HEK293 (cell line): ENCODE data around the gene PBXIP1.

Source experiments
- CTCF ChIA-PET: fragments of 350-600 bp; formaldehyde crosslinking; extraction: SDS; loops from one replicate; lab custom pipeline; 2021; ENCODE audit warnings: antibody characterized with exemption; lab: Yijun Ruan, JAX
- POLR2A ChIA-PET: fragments of 300-600 bp; formaldehyde crosslinking; extraction: SDS; loops from one replicate; lab custom pipeline; 2020; ENCODE audit warnings: antibody characterized with exemption, inconsistent platforms; lab: Yijun Ruan, JAX
- H3K27ac ChIP-seq: fragments of 200-500 bp; sonication (Bioruptor generic); 2 replicates; pipeline ENCODE4 v1.5.1; 2014; ENCODE audit warnings: low read depth, low read length, control low read depth, inconsistent platforms; ENCODE audit errors: extremely low read depth
- H3K36me3 ChIP-seq, 2 experiments: fragments of 200-500 bp in 1 of 2; sonication (Bioruptor generic) in 1 of 2; 1 replicate in 1 of 2; 2 replicates in 1 of 2; pipeline ENCODE4 v1.5.1; 2014 to 2017; ENCODE audit warnings: inconsistent platforms in 2 of 2, low read length in 2 of 2; ENCODE audit not compliant: control insufficient read depth in 2 of 2, insufficient read depth in 1 of 2
- H3K4me1 ChIP-seq: fragments of 200-500 bp; sonication (Bioruptor generic); 2 replicates; pipeline ENCODE4 v1.5.1; 2014; ENCODE audit warnings: mild to moderate bottlenecking, low read length, inconsistent platforms; ENCODE audit not compliant: control insufficient read depth, insufficient read depth
- H3K4me3 ChIP-seq: 2 replicates; pipeline ENCODE4 v1.5.1; 2011; ENCODE audit warnings: low read depth, mild to moderate bottlenecking, control low read depth, low read length, moderate library complexity
- H3K9me3 ChIP-seq: fragments of 200-500 bp; sonication (Bioruptor generic); 2 replicates; pipeline ENCODE4 v1.5.1; 2014; ENCODE audit warnings: low read depth, low read length, inconsistent platforms; ENCODE audit not compliant: control insufficient read depth, insufficient read depth
- HOXC10 ChIP-seq: sonication (generic); formaldehyde crosslinking; IDR thresholded peaks from 2 replicates; pipeline ENCODE4 v1.8.1; 2023; ENCODE audit warnings: mild to moderate bottlenecking, missing genetic modification reagents
- PRDM6 ChIP-seq: fragments of 450-650 bp; formaldehyde crosslinking; IDR thresholded peaks from 2 replicates; pipeline ENCODE4 v1.5.1; 2017; ENCODE audit warnings: missing biosample characterization, missing genetic modification characterization
- SALL2 ChIP-seq: fragments of 450-650 bp; formaldehyde crosslinking; IDR thresholded peaks from 2 replicates; pipeline ENCODE4 v1.5.0; 2017; ENCODE audit warnings: missing biosample characterization, mild to moderate bottlenecking, missing genetic modification characterization, borderline replicate concordance
- SCRT1 ChIP-seq: fragments of 450-650 bp; formaldehyde crosslinking; IDR thresholded peaks from 2 replicates; pipeline ENCODE4 v1.5.1; 2016; ENCODE audit warnings: missing biosample characterization, missing genetic modification characterization, borderline replicate concordance
- TRIM28 ChIP-seq: IDR thresholded peaks from 2 replicates; pipeline ENCODE4 v1.6.1; 2011; ENCODE audit warnings: low read length, control low read depth, borderline replicate concordance
- ZBTB20 ChIP-seq: fragments of 450-650 bp; formaldehyde crosslinking; IDR thresholded peaks from 2 replicates; pipeline ENCODE4 v1.5.1; 2016; ENCODE audit warnings: missing biosample characterization, missing genetic modification characterization
- ZBTB26 ChIP-seq: fragments of 450-650 bp; formaldehyde crosslinking; optimal IDR thresholded peaks from 2 replicates; pipeline ENCODE3; 2016; ENCODE audit warnings: missing biosample characterization, mild to moderate bottlenecking, missing genetic modification characterization
- ZBTB6 ChIP-seq: fragments of 450-650 bp; formaldehyde crosslinking; IDR thresholded peaks from 2 replicates; pipeline ENCODE4 v1.5.1; 2017; ENCODE audit warnings: missing biosample characterization, missing genetic modification characterization
- ZIC2 ChIP-seq: fragments of 450-650 bp; formaldehyde crosslinking; IDR thresholded peaks from 2 replicates; pipeline ENCODE4 v1.5.1; 2016; ENCODE audit warnings: missing biosample characterization, missing genetic modification characterization
- ZNF155 ChIP-seq: fragments of 450-650 bp; formaldehyde crosslinking; IDR thresholded peaks from 2 replicates; pipeline ENCODE4 v1.5.1; 2016; ENCODE audit warnings: missing biosample characterization, missing genetic modification characterization
- ZNF274 ChIP-seq, 2 experiments: fragments of 200-500 bp in 1 of 2; fragments of 450-650 bp in 1 of 2; sonication (Bioruptor generic) in 1 of 2; formaldehyde crosslinking in 1 of 2; IDR thresholded peaks; 2 replicates each; pipeline versions ENCODE4 v1.5.1 to v1.6.1; 2014 to 2016; ENCODE audit warnings: borderline replicate concordance in 1 of 2, inconsistent platforms in 1 of 2, low read length in 1 of 2, missing biosample characterization in 1 of 2, missing genetic modification characterization in 1 of 2
- ZNF280C ChIP-seq: fragments of 450-650 bp; formaldehyde crosslinking; IDR thresholded peaks from 2 replicates; pipeline ENCODE4 v1.5.1; 2016; ENCODE audit warnings: missing biosample characterization, missing genetic modification characterization
- ZNF335 ChIP-seq: fragments of 450-650 bp; formaldehyde crosslinking; conservative IDR thresholded peaks from 2 replicates; pipeline ENCODE4 v1.5.1; 2016; ENCODE audit warnings: missing biosample characterization, missing genetic modification characterization
- ZNF354C ChIP-seq: fragments of 450-650 bp; formaldehyde crosslinking; IDR thresholded peaks from 2 replicates; pipeline ENCODE4 v1.5.1; 2016; ENCODE audit warnings: missing biosample characterization, missing genetic modification characterization, low read depth, borderline replicate concordance
- ZNF555 ChIP-seq: fragments of 450-650 bp; formaldehyde crosslinking; conservative IDR thresholded peaks from 2 replicates; pipeline ENCODE4 v1.5.1; 2017; ENCODE audit warnings: missing biosample characterization, mild to moderate bottlenecking, missing genetic modification characterization, inconsistent platforms
- ZNF623 ChIP-seq: fragments of 450-650 bp; formaldehyde crosslinking; IDR thresholded peaks from 2 replicates; pipeline ENCODE4 v1.5.1; 2016; ENCODE audit warnings: missing biosample characterization, missing genetic modification characterization
- ZNF768 ChIP-seq: fragments of 450-650 bp; formaldehyde crosslinking; IDR thresholded peaks from 2 replicates; pipeline ENCODE4 v1.5.1; 2018; ENCODE audit warnings: missing biosample characterization, mild to moderate bottlenecking, missing genetic modification characterization
- ZNF837 ChIP-seq: fragments of 450-650 bp; formaldehyde crosslinking; IDR thresholded peaks from 2 replicates; pipeline ENCODE4 v1.5.1; 2016; ENCODE audit warnings: missing biosample characterization, missing genetic modification characterization
- ZSCAN18 ChIP-seq: fragments of 450-650 bp; formaldehyde crosslinking; IDR thresholded peaks from 2 replicates; pipeline ENCODE4 v1.5.1; 2016; ENCODE audit warnings: missing biosample characterization, missing genetic modification characterization
- ZSCAN5A ChIP-seq: fragments of 450-650 bp; formaldehyde crosslinking; IDR thresholded peaks from 2 replicates; pipeline ENCODE4 v1.5.1; 2016; ENCODE audit warnings: missing biosample characterization, missing genetic modification characterization

Gene PBXIP1

GRCh38 chr1:155001425-155001674, 45.5 kb upstream of the PBXIP1 start:
- POLR2A ChIA-PET: interaction anchor here (0.5 to 2.2 kb wide), 8 partner anchors 10 to 192 kb away, joined by 3 to 14 read pairs (median 4); partner anchors contain the start of genes CKS1B, FLAD1 and PYGO2
- Histone ChIP-seq H3K9me3 (no peaks in the 10 kb centered on the region), H3K27ac (peak overlapping the region; percentile 83; the same call in 1 of the 2 replicates), H3K4me1 (peaks cover 13% of the 10 kb centered on the region), H3K36me3 (no peaks in the 10 kb centered on the region), H3K4me3 (peak overlapping the region; percentile 50)
- CTCF ChIA-PET: interaction anchor here (0.5 to 3.0 kb wide), 6 partner anchors 15 to 572 kb away, joined by 3 to 12 read pairs (median 4); no protein-coding TSS in a partner anchor
- TF ChIP-seq SALL2 (tag by site-specific recombination): no peak
- peak; percentile 4; the same call in 1 of the 2 replicates for TF ChIP-seq SCRT1
- no peak for TF ChIP-seq ZNF623 (tag by site-specific recombination)
- no peak for TF ChIP-seq ZNF837 (tag by site-specific recombination)
- TF ChIP-seq TRIM28: no peak
- no peak for TF ChIP-seq ZNF280C
- TF ChIP-seq ZSCAN18 (tag by site-specific recombination): no peak
- peak; percentile 12 for TF ChIP-seq ZBTB26 (tag by site-specific recombination)
- TF ChIP-seq ZSCAN5A (tag by site-specific recombination): no peak
- no peak for TF ChIP-seq ZNF555
- TF ChIP-seq ZNF274 (IDR thresholded peaks at IDR 0.05; ENCODE audit: low read length): no peak
- no peak for TF ChIP-seq ZNF274 (tag by site-specific recombination; IDR thresholded peaks at IDR 0.05; ENCODE audit: borderline replicate concordance)
- TF ChIP-seq ZBTB20 (tag by site-specific recombination): peak; percentile 51
- no peak for TF ChIP-seq ZBTB6 (tag by site-specific recombination)
- no peak for TF ChIP-seq PRDM6 (tag by site-specific recombination)
- no peak for TF ChIP-seq ZIC2
- TF ChIP-seq HOXC10: no peak
- peak; percentile 28; the same call in 1 of the 2 replicates for TF ChIP-seq ZNF335
- TF ChIP-seq ZNF768 (tag by site-specific recombination): no peak
- no peak for TF ChIP-seq ZNF155 (tag by site-specific recombination)
- no peak for TF ChIP-seq ZNF354C (tag by site-specific recombination)
